ENCODE results near the gene HLA-B. TPM values are rescaled to one million over a fixed set of nuclear protein-coding genes. Genes with fewer than 3 reads are reported as not detected.
A peak's percentile ranks its signal among the peaks of the same experiment; 100 is the strongest.

The HLA-B gene
- total and polyA plus RNA-seq, 3 experiments from 2014 or later, result 3,705 to 8,337 (median 3,812) TPM

GRCh38 chr6:31352310-31352682 lies 4.7 kb downstream of the HLA-B start:
- peak in 2 of 5 donors; percentile 21 to 28 for DNase-seq
- POLR2A ChIA-PET, result interaction anchor here (1.0 to 5.7 kb wide), 3 partner anchors 45 to 83 kb away, joined by 4 to 42 read pairs (median 35); partner anchors contain the start of gene HLA-C
- Histone ChIP-seq H3K27me3 (ENCODE audit: insufficient read depth, low read length, poor library complexity, severe bottlenecking) (no peaks in the 10 kb centered on the region), H3K27ac (ENCODE audit: low read depth, low read length) (no peak overlapping the region), H3K36me3 (ENCODE audit: insufficient read depth, low read length) (peaks cover 31% of the 10 kb centered on the region), H3K4me1 (ENCODE audit: insufficient read depth, low read length) (peaks cover 40% of the 10 kb centered on the region), H3K4me3 (ENCODE audit: low read length) (peak overlapping the region; percentile 59), H3K9me3 (ENCODE audit: low read length) (no peaks in the 10 kb centered on the region)
- peaks cover 57 to 74% (median 72%) of the 10 kb centered on the region in 3 donors for H3K4me1 Mint-ChIP-seq
- peaks cover 0 to 37% of the 10 kb centered on the region in 2 donors for H3K27me3 Mint-ChIP-seq
- H3K27ac Mint-ChIP-seq, result peak overlapping the region; percentile 81 to 100 (median 92)
- peaks cover 26 to 52% (median 33%) of the 10 kb centered on the region in 3 donors for H3K36me3 Mint-ChIP-seq
- CTCF ChIA-PET, result interaction anchor here (2.3 kb wide), 1 partner anchor 14 kb away, joined by 11 read pairs; no protein-coding TSS in a partner anchor
- peak overlapping the region; percentile 96 to 100 (median 97) for H3K4me3 Mint-ChIP-seq
- H3K9me3 Mint-ChIP-seq, result peaks cover 0 to 3% (median 1%) of the 10 kb centered on the region in 5 donors

- H3K27ac ChIP-seq (ENCODE audit: low read depth, low read length), result no peak overlapping the region
- peak overlapping the region; percentile 96 to 100 (median 97) for H3K4me3 Mint-ChIP-seq
- H3K36me3 ChIP-seq (ENCODE audit: insufficient read depth, low read length), result peaks cover 31% of the 10 kb centered on the region
- H3K27me3 ChIP-seq (ENCODE audit: insufficient read depth, low read length, poor library complexity, severe bottlenecking), result no peaks in the 10 kb centered on the region
- peaks cover 0 to 32% of the 10 kb centered on the region in 2 donors for H3K27me3 Mint-ChIP-seq
- peak overlapping the region; percentile 81 to 100 (median 96) for H3K27ac Mint-ChIP-seq
- ChIA-PET POLR2A (interaction anchor here (4.6 to 5.7 kb wide), 2 partner anchors 78 to 82 kb away, joined by 35 to 42 read pairs; partner anchors contain the start of gene HLA-C), CTCF (interaction anchor here (2.3 kb wide), 1 partner anchor 15 kb away, joined by 11 read pairs; no protein-coding TSS in a partner anchor)
- H3K4me1 ChIP-seq (ENCODE audit: insufficient read depth, low read length), result peaks cover 40% of the 10 kb centered on the region
- DNase-seq, result peak in 4 of 5 donors; percentile 35 to 74 (median 60)
- peaks cover 0 to 3% (median under 1%) of the 10 kb centered on the region in 5 donors for H3K9me3 Mint-ChIP-seq
- H3K36me3 Mint-ChIP-seq, result peaks cover 25 to 47% (median 32%) of the 10 kb centered on the region in 3 donors
- H3K9me3 ChIP-seq (ENCODE audit: low read length), result no peaks in the 10 kb centered on the region
- H3K4me1 Mint-ChIP-seq, result peaks cover 57 to 74% (median 72%) of the 10 kb centered on the region in 3 donors
- no peak overlapping the region for H3K4me3 ChIP-seq (ENCODE audit: low read length)
Observed at GRCh38 chr6:31351401-31352309, 5.3 kb downstream of the HLA-B start.

- H3K36me3 ChIP-seq (ENCODE audit: insufficient read depth, low read length), result peaks cover 30% of the 10 kb centered on the region
- H3K4me3 ChIP-seq (ENCODE audit: low read length), result no peak overlapping the region
- Mint-ChIP-seq H3K4me3 (peak overlapping the region in 6 of 7 donors; percentile 39 to 100 (median 56)), H3K36me3 (peaks cover 25 to 42% (median 27%) of the 10 kb centered on the region in 3 donors), H3K27me3 (peaks cover 0 to 27% of the 10 kb centered on the region in 2 donors), H3K4me1 (peaks cover 57 to 74% (median 72%) of the 10 kb centered on the region in 3 donors), H3K27ac (peak overlapping the region; percentile 15 to 100 (median 85)), H3K9me3 (peaks cover 0 to 3% (median 0%) of the 10 kb centered on the region in 5 donors)
- POLR2A ChIA-PET, result interaction anchor here (1.0 to 5.7 kb wide), 3 partner anchors 51 to 154 kb away, joined by 3 to 35 read pairs (median 7); partner anchors contain the start of gene HLA-C
- peaks cover 40% of the 10 kb centered on the region for H3K4me1 ChIP-seq (ENCODE audit: insufficient read depth, low read length)
- H3K9me3 ChIP-seq (ENCODE audit: low read length), result no peaks in the 10 kb centered on the region
- H3K27me3 ChIP-seq (ENCODE audit: insufficient read depth, low read length, poor library complexity, severe bottlenecking), result no peaks in the 10 kb centered on the region
- CTCF ChIA-PET, result interaction anchor here (1.7 kb wide), 1 partner anchor 15 kb away, joined by 5 read pairs; no protein-coding TSS in a partner anchor
- no peak for DNase-seq
- no peak overlapping the region for H3K27ac ChIP-seq (ENCODE audit: low read depth, low read length)
Observed at GRCh38 chr6:31351033-31351380, 6.0 kb downstream of the HLA-B start.

GRCh38 chr6:31350196-31351032 lies 6.6 kb downstream of the HLA-B start:
- Histone ChIP-seq H3K4me3 (ENCODE audit: low read length) (no peak overlapping the region), H3K9me3 (ENCODE audit: low read length) (no peaks in the 10 kb centered on the region), H3K36me3 (ENCODE audit: insufficient read depth, low read length) (peaks cover 24% of the 10 kb centered on the region), H3K4me1 (ENCODE audit: insufficient read depth, low read length) (peaks cover 36% of the 10 kb centered on the region), H3K27ac (ENCODE audit: low read depth, low read length) (no peak overlapping the region), H3K27me3 (ENCODE audit: insufficient read depth, low read length, poor library complexity, severe bottlenecking) (no peaks in the 10 kb centered on the region)
- CTCF ChIA-PET, result interaction anchor here (1.7 kb wide), 1 partner anchor 16 kb away, joined by 5 read pairs; no protein-coding TSS in a partner anchor
- Mint-ChIP-seq H3K27ac (peak overlapping the region; percentile 63 to 100 (median 85)), H3K4me1 (peaks cover 54 to 73% (median 69%) of the 10 kb centered on the region in 3 donors), H3K36me3 (peaks cover 21 to 36% (median 23%) of the 10 kb centered on the region in 3 donors), H3K9me3 (peaks cover 0 to 2% (median 0%) of the 10 kb centered on the region in 5 donors), H3K4me3 (peak overlapping the region in 4 of 7 donors; percentile 28 to 99 (median 44)), H3K27me3 (peaks cover 0 to 21% of the 10 kb centered on the region in 2 donors)
- POLR2A ChIA-PET, result interaction anchor here (1.0 to 1.4 kb wide), 4 partner anchors 8 to 153 kb away, joined by 3 to 7 read pairs (median 3); no protein-coding TSS in a partner anchor
- peak in 3 of 5 donors; percentile 26 to 49 (median 30) for DNase-seq

GRCh38 chr6:31349301-31349700 lies 7.7 kb downstream of the HLA-B start:
- Histone ChIP-seq H3K27ac (ENCODE audit: low read depth, low read length) (no peak overlapping the region), H3K9me3 (ENCODE audit: low read length) (no peaks in the 10 kb centered on the region), H3K36me3 (ENCODE audit: insufficient read depth, low read length) (peaks cover 13% of the 10 kb centered on the region), H3K4me1 (ENCODE audit: insufficient read depth, low read length) (peaks cover 32% of the 10 kb centered on the region), H3K4me3 (ENCODE audit: low read length) (no peak overlapping the region), H3K27me3 (ENCODE audit: insufficient read depth, low read length, poor library complexity, severe bottlenecking) (no peaks in the 10 kb centered on the region)
- POLR2A ChIA-PET, result interaction anchor here (0.7 to 1.4 kb wide), 3 partner anchors 9 to 17 kb away, joined by 3 to 4 read pairs (median 3); no protein-coding TSS in a partner anchor
- Mint-ChIP-seq H3K4me1 (peaks cover 44 to 71% (median 60%) of the 10 kb centered on the region in 3 donors), H3K4me3 (peak overlapping the region in 1 of 7 donors; percentile 35), H3K27ac (peak overlapping the region in 5 of 8 donors; percentile 34 to 100 (median 71)), H3K9me3 (no peaks in the 10 kb centered on the region), H3K27me3 (peaks cover 0 to 11% of the 10 kb centered on the region in 2 donors), H3K36me3 (peaks cover 11 to 25% (median 12%) of the 10 kb centered on the region in 3 donors)
- DNase-seq, result no peak
- CTCF ChIA-PET, result interaction anchor here (0.6 to 1.7 kb wide), 2 partner anchors 17 to 152 kb away, joined by 3 to 5 read pairs; no protein-coding TSS in a partner anchor

- CTCF ChIA-PET, result interaction anchor here (0.7 to 1.7 kb wide), 2 partner anchors 22 to 149 kb away, joined by 3 to 7 read pairs; no protein-coding TSS in a partner anchor
- POLR2A ChIA-PET, result interaction anchor here (1.3 to 1.8 kb wide), 2 partner anchors 10 to 12 kb away, joined by 4 to 8 read pairs; no protein-coding TSS in a partner anchor
- peaks cover 0 to 8% (median under 1%) of the 10 kb centered on the region in 3 donors for H3K36me3 Mint-ChIP-seq
- H3K36me3 ChIP-seq (ENCODE audit: insufficient read depth, low read length), result no peaks in the 10 kb centered on the region
- no peak overlapping the region for H3K4me3 ChIP-seq (ENCODE audit: low read length)
- no peak for DNase-seq
- peak overlapping the region in 2 of 8 donors; percentile 13 to 46 for H3K27ac Mint-ChIP-seq
- peaks cover 1 to 5% of the 10 kb centered on the region in 2 donors for H3K27me3 Mint-ChIP-seq
- no peaks in the 10 kb centered on the region for H3K9me3 ChIP-seq (ENCODE audit: low read length)
- H3K27ac ChIP-seq (ENCODE audit: low read depth, low read length), result no peak overlapping the region
- H3K4me3 Mint-ChIP-seq, result no peak overlapping the region
- H3K4me1 ChIP-seq (ENCODE audit: insufficient read depth, low read length), result no peaks in the 10 kb centered on the region
- peaks cover 5 to 8% (median 6%) of the 10 kb centered on the region in 5 donors for H3K9me3 Mint-ChIP-seq
- peaks cover 6 to 30% (median 19%) of the 10 kb centered on the region in 3 donors for H3K4me1 Mint-ChIP-seq
- no peaks in the 10 kb centered on the region for H3K27me3 ChIP-seq (ENCODE audit: insufficient read depth, low read length, poor library complexity, severe bottlenecking)
Observed at GRCh38 chr6:31345026-31345730, 11.8 kb downstream of the HLA-B start.
